GM18867 (cell line): ENCODE measurements around the gene NDUFAB1.
A peak's percentile ranks its signal among the peaks of the same experiment; 100 is the strongest.
"Not testable (repeated sequence)": the region's sequence is repeated elsewhere in the genome, so short reads cannot be mapped to it uniquely, and the experiment has no call there.

Experiments
- ATAC-seq: cut with Tn5 transposase; IDR thresholded peaks from one replicate; pipeline ENCODE4 v1.9.1; 2021; ENCODE audit warnings: mild to moderate bottlenecking, moderate library complexity; ENCODE audit not compliant: unreplicated experiment

Gene NDUFAB1

DNA sequence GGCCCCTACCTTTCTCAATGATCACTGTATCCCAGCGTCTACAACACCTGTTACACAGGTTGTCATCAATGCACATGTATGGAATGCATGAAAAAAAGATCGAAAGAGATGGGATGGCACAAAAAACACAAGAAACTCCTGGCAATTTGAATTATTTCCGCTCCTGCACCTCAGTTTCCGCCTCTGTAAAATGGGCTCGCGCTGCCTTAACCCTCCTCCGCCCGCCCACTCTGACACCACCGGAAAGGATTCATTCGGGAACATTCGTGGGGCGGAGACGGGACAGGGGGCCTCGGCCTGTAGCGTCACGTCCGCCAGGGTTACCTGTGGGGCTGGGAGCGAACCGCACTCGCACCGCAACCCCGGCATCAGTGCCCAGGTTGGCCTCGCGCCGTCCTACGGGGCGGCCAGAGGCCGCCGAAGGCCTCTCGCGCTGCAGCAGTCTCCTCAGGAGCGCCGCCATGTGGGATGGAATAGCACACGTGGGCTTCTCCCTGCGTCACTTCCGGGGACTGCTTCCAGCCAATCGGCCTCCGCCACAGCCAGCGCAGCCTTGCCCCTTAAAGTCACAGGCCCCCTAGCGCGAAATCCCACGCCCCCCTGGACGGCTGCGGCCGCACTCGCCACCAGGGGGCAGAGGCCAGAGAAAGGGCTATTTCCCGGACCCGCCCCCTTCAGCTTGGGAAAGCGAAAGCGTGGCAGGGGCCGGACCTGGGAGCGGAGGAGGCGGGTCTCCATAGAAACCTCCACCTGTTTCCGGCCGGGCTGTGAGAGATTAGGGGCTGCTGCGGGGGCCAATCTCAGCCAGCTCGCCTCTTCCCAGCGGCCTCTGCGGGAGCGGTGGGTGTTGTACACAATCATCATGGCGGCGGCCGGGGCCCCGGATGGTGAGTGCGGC, 39.0 kb downstream of the NDUFAB1 start, which contains the start of the genes EARS2 and UBFD1:
TSS of gene EARS2 (minus strand) at position 470 of the 898 bp plus-strand sequence. CDS start at position 463, 7 bp downstream.
TSS of gene UBFD1 (plus strand) at position 847 of the 898 bp plus-strand sequence. CDS start at position 863, 16 bp downstream.
- ATAC-seq, result peak; percentile 87

DNA sequence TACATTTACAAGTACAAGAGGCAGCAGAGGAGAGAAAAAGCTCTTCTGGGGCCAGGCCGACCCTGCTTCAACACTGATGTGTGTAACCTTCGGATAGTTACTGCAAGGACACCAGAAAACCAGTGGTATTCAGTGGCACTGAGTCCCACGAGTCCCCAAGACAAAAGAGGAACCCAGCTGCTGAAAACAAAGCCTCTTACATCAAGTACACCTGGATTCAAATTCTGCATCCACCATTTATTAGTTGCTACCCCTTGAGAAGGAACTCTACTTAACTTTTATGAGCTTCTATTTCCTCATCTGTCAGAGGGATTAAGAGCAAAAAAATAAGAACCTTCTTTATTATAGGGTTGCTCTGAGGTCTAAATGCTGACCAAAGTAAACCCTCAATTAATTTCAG, 41.6 kb downstream of the NDUFAB1 start:
- no peak for ATAC-seq

GRCh38 chr16:23552161-23552560, 44.0 kb downstream of the NDUFAB1 start:
- no peak for ATAC-seq

DNA sequence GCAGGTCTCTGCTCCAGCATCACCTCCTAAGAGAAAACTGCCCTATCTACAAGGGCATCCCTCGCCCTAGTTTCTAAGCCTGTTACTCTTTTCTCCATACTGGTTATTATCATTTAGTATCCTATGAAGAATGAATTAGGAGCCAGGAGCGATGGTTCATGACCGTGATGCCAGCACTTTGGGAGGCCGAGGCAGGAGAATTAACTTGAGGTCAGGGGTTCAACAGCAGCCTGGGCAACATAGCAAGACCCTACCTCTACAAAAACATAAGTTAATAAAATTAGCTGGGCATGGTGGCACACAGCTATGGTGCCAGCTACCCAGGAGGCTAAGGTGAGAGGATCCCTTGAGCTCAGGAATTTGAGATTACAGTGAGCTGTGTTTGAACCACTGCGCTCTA, 46.2 kb downstream of the NDUFAB1 start:
- no peak for ATAC-seq

DNA sequence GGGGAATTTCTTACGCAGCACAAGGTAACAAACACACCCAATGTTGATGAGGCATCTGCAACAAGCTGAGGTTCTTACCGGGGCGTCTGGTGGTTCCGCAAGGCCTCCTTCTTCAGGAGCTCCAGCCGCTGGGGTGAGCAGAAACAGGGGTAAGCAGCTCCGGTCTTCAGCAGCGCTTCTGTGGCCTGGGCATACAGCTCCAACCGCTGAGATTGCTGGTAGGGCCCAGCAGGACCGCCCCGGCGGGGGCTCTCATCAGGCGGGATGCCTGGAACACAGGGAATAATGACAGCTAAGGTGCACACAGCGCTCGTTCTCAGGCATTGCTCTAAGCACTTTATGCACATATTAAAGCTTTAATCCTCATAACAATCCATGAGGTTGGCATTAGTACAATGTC, 51.7 kb downstream of the NDUFAB1 start:
- ATAC-seq, result no peak

DNA sequence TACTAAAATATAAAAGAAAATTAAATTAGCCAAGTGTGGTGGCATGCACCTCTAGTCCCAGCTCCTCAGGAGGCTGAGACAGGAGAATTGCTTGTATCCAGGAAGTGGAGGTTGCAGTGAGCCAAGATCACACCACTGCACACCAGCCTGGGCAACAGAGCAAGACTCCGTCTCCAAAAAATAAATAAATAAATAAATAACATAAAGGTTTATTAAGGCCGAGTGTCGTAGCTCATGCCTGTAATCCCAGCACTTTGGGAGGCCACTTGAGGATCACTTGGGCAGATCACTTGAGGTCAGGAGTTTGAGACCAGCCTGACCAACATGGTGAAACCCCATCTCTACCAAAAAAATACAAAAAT, 55.3 kb downstream of the NDUFAB1 start:
- ATAC-seq, result not testable (repeated sequence)

DNA sequence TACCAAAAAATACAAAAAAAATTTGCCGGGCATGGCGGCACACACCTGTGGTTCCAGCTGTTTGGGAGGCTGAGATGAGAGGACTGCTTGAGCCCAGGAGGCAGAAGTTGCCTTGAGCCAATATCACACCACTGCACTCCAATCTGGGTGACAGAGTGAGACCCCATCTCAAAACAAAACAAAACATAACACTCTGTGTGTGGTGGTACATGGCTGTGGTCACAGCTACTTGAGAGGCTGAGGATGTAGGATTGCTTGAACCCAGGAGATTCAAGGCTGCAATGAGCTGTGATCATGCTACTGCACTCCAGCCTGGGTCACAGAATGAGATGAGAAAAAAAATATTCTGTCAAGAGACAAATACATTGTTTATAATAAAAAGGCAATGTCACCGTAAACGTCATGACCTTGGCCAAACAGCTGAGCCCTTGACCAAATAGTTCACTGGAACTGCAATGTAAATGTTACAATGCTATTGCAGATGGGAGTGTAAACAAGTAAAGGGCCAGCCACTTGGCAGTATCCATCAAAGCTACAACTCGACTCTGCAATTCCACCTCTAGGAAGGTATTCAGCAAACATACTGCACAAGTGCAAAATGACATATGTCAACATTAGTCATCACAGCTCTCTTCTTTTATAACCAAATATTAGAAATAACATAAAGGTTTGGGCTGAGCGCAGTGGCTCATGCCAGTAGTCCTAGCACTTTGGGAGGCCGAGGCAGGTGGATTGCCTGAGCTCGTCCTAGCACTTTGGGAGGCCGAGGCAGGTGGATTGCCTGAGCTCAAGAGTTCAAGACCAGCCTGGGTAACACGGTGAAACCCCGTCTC, 55.9 kb downstream of the NDUFAB1 start:
- ATAC-seq, result no peak

- ATAC-seq, result no peak
These were observed 57.2 kb downstream of the NDUFAB1 start for GRCh38 chr16:23538919-23539278.

DNA sequence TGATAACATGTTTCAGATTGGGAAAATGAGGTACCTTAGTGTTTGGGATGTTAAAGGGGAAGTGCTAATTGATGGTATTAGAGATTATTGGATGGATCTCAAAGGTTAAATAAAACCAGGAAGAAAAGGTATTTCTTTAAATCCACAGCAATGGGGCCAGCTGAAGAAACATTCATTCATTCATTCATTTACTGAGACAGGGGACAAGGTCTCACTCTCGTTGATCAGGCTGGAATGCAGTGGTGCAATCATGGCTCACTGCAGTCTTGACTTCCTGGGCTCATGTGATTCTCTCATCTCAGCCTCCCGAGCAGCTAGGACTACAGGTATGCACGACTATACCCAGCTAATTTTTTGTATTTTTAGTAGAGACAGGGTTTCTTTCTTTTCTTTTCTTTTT, 58.7 kb downstream of the NDUFAB1 start:
- no peak for ATAC-seq

- ATAC-seq, result no peak
These were observed 60.2 kb downstream of the NDUFAB1 start for GRCh38 chr16:23535901-23536300.

DNA sequence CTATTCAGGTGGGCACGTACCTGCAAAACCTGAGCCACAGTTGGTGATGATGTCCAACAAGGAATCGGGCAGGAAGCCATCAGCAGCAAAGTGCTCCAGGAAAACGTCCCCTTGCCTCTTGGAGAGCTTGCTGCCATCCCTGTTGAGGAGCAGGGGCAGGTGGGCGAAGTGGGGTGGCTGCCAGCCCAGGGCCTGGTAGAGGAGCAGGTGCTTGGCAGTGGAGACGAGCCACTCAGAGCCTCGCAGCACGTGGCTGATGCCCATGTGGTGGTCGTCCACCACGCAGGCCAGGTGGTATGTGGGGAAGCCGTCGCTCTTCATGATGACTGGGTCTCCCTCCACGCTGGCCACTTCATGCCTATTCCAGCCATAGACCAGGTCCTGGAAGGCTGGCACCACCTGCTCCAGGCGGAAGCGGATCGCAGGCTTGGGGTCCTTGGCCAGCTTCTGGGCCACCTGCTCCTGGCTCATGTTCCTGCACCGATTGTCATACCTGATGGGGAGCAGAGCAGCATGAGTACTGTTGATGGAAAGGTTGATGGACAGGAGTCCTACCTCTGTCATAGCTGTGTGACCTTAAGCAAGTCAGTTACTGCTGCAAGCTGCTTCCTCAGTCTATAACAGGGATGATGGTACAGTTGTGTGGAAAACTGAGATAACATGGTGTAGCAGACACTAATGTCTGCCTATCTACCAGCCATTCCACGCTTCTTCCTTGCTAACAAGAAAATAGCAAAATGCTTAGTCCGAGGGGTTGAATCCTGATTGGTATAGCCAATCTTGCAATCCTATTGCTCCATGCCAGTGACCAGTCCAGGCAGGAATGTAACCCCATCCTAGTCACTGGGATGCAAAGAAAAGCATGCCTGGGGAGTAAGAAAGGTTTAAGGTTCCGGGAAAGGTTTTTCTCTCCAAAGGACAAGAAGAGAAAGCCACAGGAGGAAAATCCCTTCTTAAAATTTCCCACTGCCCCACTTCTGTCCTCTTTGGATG, 61.0 kb downstream of the NDUFAB1 start:
- no peak for ATAC-seq

GRCh38 chr16:23532448-23532847, 63.7 kb downstream of the NDUFAB1 start:
- ATAC-seq, result no peak
